Hepatocyte (in vitro differentiated cells): Measurements from ENCODE around the gene ALPL.

Source experiments
- CTCF ChIP-seq: fragments of 200-600 bp; sonication (generic); IDR thresholded peaks from 2 replicates; pipeline ENCODE4 v1.5.1; 2016; ENCODE audit warnings: antibody characterized with exemption, mild to moderate bottlenecking; ENCODE audit not compliant: poor library complexity
- EZH2phosphoT487 ChIP-seq: fragments of 200-600 bp; sonication (generic); IDR thresholded peaks from one replicate; pipeline ENCODE4 v1.6.1; 2018; ENCODE audit warnings: antibody characterized with exemption, mild to moderate bottlenecking, low read depth, moderate library complexity; ENCODE audit not compliant: unreplicated experiment, severe bottlenecking

DNA sequence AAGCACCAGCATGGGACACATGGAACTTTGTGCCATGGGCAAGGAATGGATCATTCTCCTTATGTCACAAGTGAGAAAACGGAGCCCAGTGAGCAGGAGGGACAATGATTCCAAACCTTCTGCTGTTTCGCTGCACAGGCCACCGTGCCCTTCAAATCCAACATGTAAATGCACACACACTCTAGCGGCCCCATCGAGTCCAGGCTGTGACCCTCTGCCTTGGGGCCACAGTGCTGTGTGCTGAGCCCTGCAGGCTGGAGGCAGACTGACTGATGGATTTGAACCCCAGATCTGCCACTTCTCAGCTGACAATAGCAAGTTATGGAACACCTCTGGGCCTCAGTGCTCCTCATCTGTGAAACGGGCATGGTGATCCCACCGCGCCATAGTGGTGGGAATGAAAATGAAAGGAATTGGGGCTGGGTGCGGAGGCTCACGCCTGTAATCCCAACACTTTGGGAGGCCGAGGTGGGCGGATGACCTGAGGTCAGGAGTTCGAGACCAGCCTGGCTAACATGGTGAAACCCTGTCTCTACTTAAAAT lies 63.6 kb downstream of the ALPL start:
- no peak for TF ChIP-seq CTCF
- TF ChIP-seq EZH2phosphoT487: no peak
